GM12865 (cell line): ENCODE measurements around the gene URAD.
"Not testable (repeated sequence)": the region's sequence is repeated elsewhere in the genome, so short reads cannot be mapped to it uniquely, and the experiment has no call there.

Source experiments
- DNase-seq: peaks from one replicate; pipeline ENCODE4 v3.0.0; 2010; ENCODE audit warnings: low read depth
- H3K4me3 ChIP-seq: 2 replicates; pipeline ENCODE4 v1.5.1; 2011; ENCODE audit warnings: mild to moderate bottlenecking, low read depth, low read length, control low read depth
- CTCF ChIP-seq: IDR thresholded peaks from 2 replicates; pipeline ENCODE4 v1.5.1; 2011; ENCODE audit warnings: low read length, control low read depth, low read depth, inconsistent platforms; ENCODE audit not compliant: insufficient read depth; ENCODE audit errors: missing control alignments

The URAD gene, protein sequence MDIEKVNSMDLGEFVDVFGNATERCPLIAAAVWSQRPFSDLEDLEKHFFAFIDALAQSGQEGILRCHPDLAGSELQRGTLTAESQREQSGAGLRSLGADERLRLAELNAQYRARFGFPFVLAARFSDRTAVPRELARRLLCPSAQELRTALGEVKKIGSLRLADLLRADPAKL

GRCh38 chr13:27988520-27988919 is at the start of gene URAD:
Gene URAD (minus strand): TSS chr13:27988693. CDS start chr13:27988637, 56 bp downstream.
- no peak for TF ChIP-seq CTCF
- DNase-seq: no peak
- no peak within 1 kb of the TSS for H3K4me3 ChIP-seq

- no peak overlapping the region for H3K4me3 ChIP-seq
- TF ChIP-seq CTCF: no peak
- no peak for DNase-seq
Measured at GRCh38 chr13:28037399-28037798, 48.9 kb upstream of the URAD start.

GRCh38 chr13:28035146-28035782 is 46.8 kb upstream of the URAD start:
- no peak for TF ChIP-seq CTCF
- H3K4me3 ChIP-seq: no peak overlapping the region
- peak; percentile 51 for DNase-seq

DNA sequence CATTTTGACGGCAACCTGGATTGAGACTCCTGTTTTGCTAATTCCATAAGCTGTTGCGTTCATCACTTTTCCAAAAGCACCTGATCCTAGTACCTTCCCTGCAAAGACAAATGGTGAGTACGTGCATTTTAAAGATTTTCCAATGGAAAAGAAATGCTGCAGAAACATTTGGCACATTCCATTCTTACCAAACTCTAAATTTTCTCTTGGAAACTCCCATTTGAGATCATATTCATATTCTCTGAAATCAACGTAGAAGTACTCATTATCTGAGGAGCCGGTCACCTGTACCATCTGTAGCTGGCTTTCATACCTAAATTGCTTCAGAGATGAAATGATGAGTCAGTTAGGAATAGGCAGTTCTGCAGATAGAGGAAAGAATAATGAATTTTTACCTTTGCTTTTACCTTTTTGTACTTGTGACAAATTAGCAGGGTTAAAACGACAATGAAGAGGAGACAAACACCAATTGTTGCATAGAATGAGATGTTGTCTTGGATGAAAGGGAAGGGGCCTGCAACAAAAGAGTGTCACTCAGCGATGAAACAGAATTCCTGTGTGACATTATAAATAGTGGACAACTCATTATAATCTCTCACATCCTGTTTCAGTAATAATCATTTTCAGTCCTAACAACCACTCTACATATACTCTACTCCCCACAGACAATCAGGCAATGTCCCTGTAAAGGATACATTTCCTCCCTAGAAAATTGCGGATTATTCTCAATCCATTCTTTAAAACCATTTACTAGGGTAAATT is 45.6 kb upstream of the URAD start:
- no peak for TF ChIP-seq CTCF

GRCh38 chr13:28032438-28032837 is 43.9 kb upstream of the URAD start:
- DNase-seq: not testable (repeated sequence)

More for the DNA sequence above, 45.6 kb upstream of the URAD start:
- no peak for DNase-seq
- H3K4me3 ChIP-seq: no peak overlapping the region

GRCh38 chr13:28031896-28032288 is 43.4 kb upstream of the URAD start:
- DNase-seq: no peak
- H3K4me3 ChIP-seq: no peak overlapping the region
- TF ChIP-seq CTCF: no peak

More at GRCh38 chr13:28032438-28032837, 43.9 kb upstream of the URAD start:
- not testable (repeated sequence) for H3K4me3 ChIP-seq

DNA sequence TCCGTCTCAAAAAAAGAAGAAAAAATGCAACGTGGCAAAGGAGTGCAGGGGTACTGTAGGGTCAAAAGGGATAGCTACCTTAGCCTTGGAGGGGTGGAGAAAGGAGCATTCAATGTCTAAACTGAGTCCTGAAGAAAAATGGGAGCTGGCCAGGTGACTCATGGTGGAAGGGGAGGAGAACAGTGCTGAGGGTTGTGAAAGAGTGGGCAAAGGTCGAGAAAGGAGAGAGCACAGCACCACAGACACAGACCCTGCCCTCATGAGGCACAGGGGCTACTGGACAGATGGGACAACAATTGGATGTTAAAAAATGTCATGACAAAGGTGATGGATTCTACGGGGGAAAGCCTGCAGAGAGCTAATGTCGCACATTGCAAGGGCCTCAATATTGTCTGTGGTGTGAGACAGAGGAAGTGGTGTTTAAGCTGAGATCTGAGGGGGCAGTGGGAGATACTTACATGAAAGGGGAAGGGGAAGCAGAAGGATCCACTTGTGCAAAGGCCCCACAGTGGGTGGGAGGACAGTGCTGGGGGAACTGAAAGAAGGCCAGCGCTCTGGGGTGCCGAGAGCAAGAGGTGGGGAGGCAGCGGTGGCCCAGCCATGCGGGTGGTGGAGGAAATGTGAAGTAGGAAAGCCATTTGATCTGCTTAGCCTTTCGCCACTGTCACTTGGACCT is 42.9 kb upstream of the URAD start:
- H3K4me3 ChIP-seq: no peak overlapping the region
- DNase-seq: peak; percentile 64
- no peak for TF ChIP-seq CTCF
